Right cardiac atrium (tissue), 5 donors: Measurements from ENCODE around the gene AKAP5. TPM values are rescaled to one million over a fixed set of nuclear protein-coding genes. Genes with fewer than 3 reads are reported as not detected.
A peak's percentile ranks its signal among the peaks of the same experiment; 100 is the strongest.

ENCODE experiments used
- ATAC-seq, 2 donors: fragments of 200-7000 bp; cut with Tn5 transposase; one replicate each; pipeline versions ENCODE4 v1.8.0 to v1.9.1; 2020; ENCODE audit warnings: moderate library complexity in 2 of 2, mild to moderate bottlenecking in 1 of 2
- DNase-seq, 3 donors: peaks; one replicate each; pipeline ENCODE4 v3.0.0-alpha.2; 2020
- H3K27ac ChIP-seq: one replicate; pipeline ENCODE4 v1.5.1; 2013; ENCODE audit warnings: mild to moderate bottlenecking, low read length, control low read depth, moderate library complexity
- H3K27me3 ChIP-seq: one replicate; pipeline ENCODE4 v1.6.1; 2013; ENCODE audit not compliant: control insufficient read depth, insufficient read depth
- H3K4me1 ChIP-seq: one replicate; pipeline ENCODE4 v1.6.1; 2013; ENCODE audit warnings: low read length; ENCODE audit not compliant: control insufficient read depth, insufficient read depth
- H3K4me3 ChIP-seq: one replicate; pipeline ENCODE4 v1.5.1; 2013; ENCODE audit warnings: low read length, control low read depth
- H3K9me3 ChIP-seq: one replicate; pipeline ENCODE4 v1.6.1; 2013; ENCODE audit warnings: low read length; ENCODE audit not compliant: control insufficient read depth
- WGBS: extraction: QIAGEN DNeasy Blood & Tissue Kit; methylation state at CpG from one replicate; pipeline ENCODE4 v1.1.7; 2013; 5-methylcytosine and 5-hydroxymethylcytosine counted together
- intact Hi-C, 4 donors: fragments of 100-400 bp; cut with DNase I; formaldehyde crosslinking; loops; one replicate each; pipeline versions ENCODE4 v1.11.0 to v1.14.0; 2022 to 2023
- polyA plus RNA-seq: library from polyadenylated mRNA; stranded (reverse); fragments of 200-250 nt; gene quantifications from one replicate; pipeline ENCODE4 v1.2.3, GENCODE V29; 2013
- total RNA-seq, 4 donors: library from RNA; stranded (reverse); fragmentation: NEBNext Ultra II Directional; extraction: Animal tissue kit (Norgen Biotek cat#: 25700); gene quantifications; one replicate each; pipeline ENCODE4 v1.2.1, GENCODE V29; 2021
- donor health status: healthy with polysubstance abuse.
- donor health status: DM: no; HTN: yes; CAD: no.
- donor health status: DM: no; HTN: no; CAD: no.
- donor health status: DM: no; HTN: yes; CAD: no; lungs with severe emphysema.
- donor health status: DM: yes; HTN: yes; CAD: no.

AKAP5 gene
- total and polyA plus RNA-seq, 5 donors = 0.09 to 0.24 (median 0.22) TPM

DNA sequence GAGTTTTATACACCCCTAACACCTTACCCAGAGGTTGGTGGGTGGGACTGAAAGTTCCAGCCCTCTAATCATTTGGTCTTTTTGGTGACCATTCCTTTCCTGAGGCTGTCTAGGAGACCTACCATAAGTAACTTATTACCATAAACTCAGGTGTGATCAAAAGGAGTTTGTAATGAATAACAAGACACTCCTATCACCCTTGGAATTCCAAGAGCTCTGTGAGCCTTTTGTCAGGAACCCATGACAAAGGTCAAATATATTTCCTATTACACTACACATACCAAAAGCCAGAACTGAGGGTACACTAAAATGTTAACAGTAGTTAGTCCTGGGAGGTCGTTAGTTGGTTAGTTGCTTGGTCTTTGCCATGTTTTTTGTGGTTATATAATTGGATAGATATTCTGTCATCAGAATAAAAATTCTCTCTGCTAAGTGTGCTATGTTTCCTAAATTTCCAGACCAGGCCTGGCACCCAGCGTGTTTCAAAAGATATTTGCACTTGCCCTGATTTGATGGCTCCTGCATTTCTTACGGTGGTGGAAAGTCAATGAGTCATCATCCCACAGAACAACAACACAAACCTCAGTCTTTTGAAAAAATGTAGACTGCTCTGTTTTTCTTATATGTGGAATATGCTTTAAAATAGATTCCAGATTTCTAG is 27.0 kb upstream of the AKAP5 start:
- no peaks in the 10 kb centered on the region for H3K27me3 ChIP-seq
- 73% methylated on average over 3 of the region's 3 CpGs for WGBS
- no peak for DNase-seq
- H3K4me3 ChIP-seq = no peak overlapping the region
- H3K4me1 ChIP-seq = peaks cover 2% of the 10 kb centered on the region
- no peaks in the 10 kb centered on the region for H3K9me3 ChIP-seq
- no peak overlapping the region for H3K27ac ChIP-seq
- intact Hi-C loops = no loop called here
- no peak for ATAC-seq

DNA sequence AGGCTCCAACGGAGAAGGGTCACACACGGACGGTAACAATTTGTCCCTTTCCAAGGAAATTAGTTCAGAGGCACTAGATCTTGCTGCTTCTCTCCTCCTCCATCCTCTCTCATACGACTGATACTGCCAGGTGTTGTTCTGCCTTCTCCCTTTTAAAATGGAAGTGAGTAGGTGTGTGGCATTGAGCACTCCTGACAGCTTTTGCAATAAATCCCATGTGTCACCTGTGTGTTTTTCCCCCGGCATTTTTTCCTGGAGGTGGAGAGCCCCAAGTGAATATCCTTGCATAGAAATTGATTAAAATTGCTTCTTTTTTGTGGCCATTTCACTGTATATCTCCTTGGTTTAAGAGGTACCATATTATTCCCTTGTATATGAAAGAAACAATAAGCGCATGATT is 26.2 kb upstream of the AKAP5 start:
- intact Hi-C loops = no loop called here
- DNase-seq = no peak
- no peak overlapping the region for H3K4me3 ChIP-seq
- no peak overlapping the region for H3K27ac ChIP-seq
- H3K9me3 ChIP-seq = no peaks in the 10 kb centered on the region
- H3K27me3 ChIP-seq = no peaks in the 10 kb centered on the region
- ATAC-seq = no peak
- WGBS = 91% methylated on average over 6 of the region's 6 CpGs
- H3K4me1 ChIP-seq = peaks cover 2% of the 10 kb centered on the region

DNA sequence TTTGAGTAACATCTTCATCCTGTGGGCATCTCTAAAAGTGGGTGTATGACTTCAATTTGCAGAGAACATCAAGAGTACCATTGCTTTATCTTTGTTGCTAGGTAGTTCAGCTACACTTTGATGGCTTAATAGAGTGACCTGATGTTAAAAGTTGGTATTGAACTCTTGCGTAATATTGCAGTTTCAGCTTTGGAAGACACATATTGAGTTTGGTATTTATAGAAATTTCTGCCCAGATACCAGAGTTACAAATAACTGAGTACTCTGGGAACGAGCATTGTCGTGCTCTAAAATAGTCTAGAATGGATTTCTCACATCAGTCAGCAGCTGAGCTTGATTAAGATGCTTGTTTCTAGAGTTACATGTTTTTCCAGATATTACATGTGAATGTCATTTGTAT is 24.8 kb upstream of the AKAP5 start:
- ATAC-seq (no peak), DNase-seq (no peak)
- Histone ChIP-seq H3K4me3 (no peak overlapping the region), H3K4me1 (peaks cover 2% of the 10 kb centered on the region), H3K27ac (no peak overlapping the region), H3K27me3 (no peaks in the 10 kb centered on the region), H3K9me3 (no peaks in the 10 kb centered on the region)
- WGBS = 86% methylated on average over 3 of the region's 3 CpGs
- intact Hi-C loops = no loop called here

DNA sequence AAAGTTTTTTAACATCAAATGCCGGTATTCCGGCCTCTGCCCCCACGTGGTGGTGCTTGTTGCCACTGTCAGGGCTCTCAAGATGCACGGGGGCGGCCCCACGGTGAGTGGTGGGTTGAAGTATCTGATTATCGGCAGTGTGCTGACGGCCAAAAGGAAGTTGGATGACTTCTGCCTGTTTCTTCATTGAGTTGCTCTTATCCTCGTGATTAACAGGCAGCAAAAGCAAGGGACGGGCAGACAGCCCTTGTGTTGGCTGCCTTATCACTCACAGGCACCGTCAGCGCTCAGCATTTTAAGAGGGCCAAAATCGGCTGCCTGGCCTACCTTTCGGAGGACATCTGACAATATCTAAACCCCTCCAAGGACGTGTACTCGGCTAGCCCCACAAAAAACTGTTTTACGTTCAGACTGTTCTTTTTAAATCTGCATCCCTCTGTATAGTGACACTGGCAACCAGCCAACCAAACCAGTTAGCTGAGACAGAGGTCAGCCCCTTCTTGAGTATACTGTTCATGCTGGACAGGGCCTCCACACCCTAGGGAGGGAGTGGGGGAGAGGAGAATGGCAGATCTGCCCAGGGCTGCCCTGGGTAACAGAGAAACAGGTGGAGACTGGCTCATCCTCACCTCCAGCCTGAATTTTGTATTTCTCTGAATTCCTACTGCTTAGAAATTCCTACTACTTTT is 22.9 kb upstream of the AKAP5 start:
- peaks cover 2% of the 10 kb centered on the region for H3K4me1 ChIP-seq
- intact Hi-C loops = no loop called here
- no peaks in the 10 kb centered on the region for H3K27me3 ChIP-seq
- H3K27ac ChIP-seq = peak overlapping the region; percentile 86
- WGBS = 33% methylated on average over 17 of the region's 17 CpGs
- ATAC-seq (peak; percentile 85 to 88), DNase-seq (peak; percentile 31 to 75 (median 69))
- H3K4me3 ChIP-seq = no peak overlapping the region
- H3K9me3 ChIP-seq = no peaks in the 10 kb centered on the region

DNA sequence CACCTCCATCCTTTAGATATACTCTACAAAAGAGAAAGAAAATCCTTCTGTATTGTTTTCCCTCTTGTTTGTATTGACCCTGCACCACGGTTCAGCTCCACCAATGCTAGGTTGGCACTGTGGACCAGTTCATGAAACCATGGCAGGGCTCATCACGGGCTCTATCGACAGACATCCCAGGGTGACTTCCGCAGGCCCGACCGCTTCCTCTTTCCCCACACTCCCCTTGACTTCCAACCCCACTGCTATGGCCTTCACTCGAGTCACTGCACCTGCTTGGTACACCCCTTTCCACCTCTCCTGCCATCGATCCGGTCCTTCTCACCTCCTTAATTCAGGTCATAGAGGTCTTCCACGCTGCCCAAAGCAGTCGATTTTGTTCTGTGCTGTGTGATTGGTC is 21.2 kb upstream of the AKAP5 start:
- Histone ChIP-seq H3K4me1 (peaks cover 2% of the 10 kb centered on the region), H3K9me3 (no peaks in the 10 kb centered on the region), H3K27ac (no peak overlapping the region), H3K4me3 (no peak overlapping the region), H3K27me3 (no peaks in the 10 kb centered on the region)
- 96% methylated on average over 11 of the region's 11 CpGs for WGBS
- intact Hi-C loops = no loop called here
- DNase-seq = no peak
- no peak for ATAC-seq

DNA sequence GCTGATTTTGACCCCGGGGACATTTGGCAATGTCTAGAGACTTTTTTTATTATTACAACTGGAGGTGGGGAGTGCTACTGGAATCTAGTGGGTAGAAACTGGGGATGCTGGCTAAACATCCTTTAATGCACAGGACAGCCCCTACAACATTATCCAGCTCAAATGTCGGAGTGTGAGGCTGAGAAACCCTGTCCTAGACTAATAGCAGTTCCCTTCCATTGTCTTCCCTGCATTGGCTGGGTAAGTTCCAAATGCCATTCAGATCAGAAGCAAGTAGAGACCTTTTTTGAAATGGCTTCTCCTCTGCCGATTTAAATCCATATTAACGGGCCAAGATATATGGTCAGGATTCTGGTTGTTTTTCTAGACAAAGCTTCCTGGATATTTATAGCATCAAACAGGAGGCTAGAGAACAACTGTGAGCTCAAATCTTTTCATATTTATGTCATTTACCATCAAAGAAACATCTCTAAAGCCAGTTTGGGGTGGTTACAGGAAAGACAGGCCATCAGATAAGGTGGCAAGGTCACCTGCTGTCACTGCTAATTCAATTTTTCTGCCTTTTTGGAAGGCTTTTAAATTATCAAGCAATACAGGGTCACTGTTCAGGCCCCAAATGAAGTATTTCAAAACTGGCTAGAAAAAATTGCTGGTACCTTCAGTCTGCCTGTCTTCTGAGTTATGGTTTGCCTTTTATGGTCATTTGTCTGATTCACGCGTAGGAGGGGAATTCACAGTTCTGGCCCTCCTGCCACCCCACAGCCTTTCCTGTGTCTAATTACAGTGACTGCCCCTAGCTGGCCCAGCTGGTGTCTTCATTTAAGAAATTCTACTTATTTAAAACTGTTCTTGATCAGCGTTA is 20.1 kb upstream of the AKAP5 start:
- DNase-seq (no peak), ATAC-seq (no peak)
- intact Hi-C loops = no loop called here
- Histone ChIP-seq H3K27me3 (no peaks in the 10 kb centered on the region), H3K4me3 (no peak overlapping the region), H3K27ac (no peak overlapping the region), H3K9me3 (no peaks in the 10 kb centered on the region), H3K4me1 (peaks cover 2% of the 10 kb centered on the region)
- 70% methylated on average over 7 of the region's 7 CpGs for WGBS

DNA sequence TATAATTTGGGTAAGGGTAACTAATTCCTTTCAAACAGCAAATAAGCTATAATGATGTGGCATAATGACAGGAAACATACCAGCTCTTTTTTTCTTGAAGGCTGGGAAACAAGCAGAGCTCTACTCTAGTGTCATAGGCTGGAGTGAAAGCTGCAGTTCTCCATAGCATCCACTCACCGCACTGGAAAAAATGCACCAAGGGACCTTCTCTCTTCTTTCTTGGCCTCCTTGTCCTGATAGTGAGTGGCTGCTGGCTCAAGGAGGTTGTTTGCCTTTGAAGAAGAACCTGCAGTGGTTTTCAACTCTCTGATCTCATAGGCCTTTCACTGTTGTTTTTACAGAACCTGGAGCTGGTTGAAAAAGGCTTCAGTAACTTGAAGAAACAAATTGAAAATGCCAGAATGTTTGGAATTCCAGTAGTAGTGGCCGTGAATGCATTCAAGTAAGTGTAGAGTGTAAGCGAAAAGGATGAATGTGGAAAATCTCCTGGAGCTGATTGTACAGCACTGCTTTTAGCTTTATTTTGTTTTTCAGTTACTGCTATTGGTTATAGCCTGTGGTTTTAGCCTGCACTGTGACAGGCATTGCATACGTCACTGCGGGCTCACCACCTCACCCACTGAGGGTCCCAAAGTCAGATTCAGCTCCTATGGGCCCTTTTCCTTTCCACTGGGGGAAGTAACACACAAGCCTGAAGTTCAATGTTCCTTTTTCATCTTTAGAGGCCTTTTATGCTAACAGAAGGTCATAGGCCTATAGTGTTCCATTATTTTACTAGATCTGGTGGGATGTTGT is 17.2 kb upstream of the AKAP5 start:
- 88% methylated on average over 5 of the region's 5 CpGs for WGBS
- no peaks in the 10 kb centered on the region for H3K9me3 ChIP-seq
- no peaks in the 10 kb centered on the region for H3K27me3 ChIP-seq
- H3K4me3 ChIP-seq = no peak overlapping the region
- no peak for ATAC-seq
- H3K27ac ChIP-seq = no peak overlapping the region
- DNase-seq = no peak
- no peaks in the 10 kb centered on the region for H3K4me1 ChIP-seq
- intact Hi-C loops = no loop called here

DNA sequence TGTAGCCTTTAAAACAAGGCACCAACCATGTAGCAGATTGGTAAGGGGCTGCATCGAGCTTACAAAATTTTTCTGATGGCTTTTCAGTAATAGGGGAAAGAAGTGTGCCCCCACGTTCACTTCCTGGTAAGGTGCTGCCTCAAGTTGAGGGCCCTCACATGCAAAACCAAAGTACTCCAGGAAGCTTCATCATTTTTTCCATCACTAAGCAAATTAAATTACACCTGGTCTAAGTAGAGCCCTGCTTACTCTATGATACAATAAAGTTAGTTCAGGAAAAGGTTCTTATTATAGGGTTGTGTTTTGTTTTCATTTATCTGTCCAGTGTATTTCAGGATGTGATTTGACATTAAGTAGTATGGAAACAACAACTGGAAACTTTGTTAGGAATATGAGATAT is 15.0 kb upstream of the AKAP5 start:
- DNase-seq = no peak
- Histone ChIP-seq H3K4me1 (no peaks in the 10 kb centered on the region), H3K27me3 (no peaks in the 10 kb centered on the region), H3K9me3 (no peaks in the 10 kb centered on the region), H3K27ac (no peak overlapping the region), H3K4me3 (no peak overlapping the region)
- intact Hi-C loops = no loop called here
- 92% methylated on average over 2 of the region's 2 CpGs for WGBS
- no peak for ATAC-seq

DNA sequence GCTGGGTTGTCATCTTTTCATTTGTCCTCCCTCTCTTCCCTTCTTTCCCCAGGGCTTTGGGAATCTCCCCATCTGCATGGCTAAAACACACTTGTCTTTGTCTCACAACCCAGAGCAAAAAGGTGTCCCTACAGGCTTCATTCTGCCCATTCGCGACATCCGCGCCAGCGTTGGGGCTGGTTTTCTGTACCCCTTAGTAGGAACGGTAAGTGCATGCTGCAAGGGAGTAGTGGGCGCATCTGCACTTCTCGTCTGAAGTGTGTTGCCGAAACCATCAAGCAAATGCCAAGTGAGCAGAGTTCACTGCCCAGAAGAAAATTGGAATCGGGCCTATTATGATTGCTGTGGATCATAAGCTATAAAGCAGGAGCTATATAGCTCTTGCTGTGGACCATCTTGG is 10.6 kb upstream of the AKAP5 start:
- Histone ChIP-seq H3K27ac (no peak overlapping the region), H3K4me1 (no peaks in the 10 kb centered on the region), H3K4me3 (no peak overlapping the region), H3K27me3 (no peaks in the 10 kb centered on the region), H3K9me3 (no peaks in the 10 kb centered on the region)
- no peak for DNase-seq
- no peak for ATAC-seq
- 95% methylated on average over 10 of the region's 10 CpGs for WGBS
- intact Hi-C loops = no loop called here

DNA sequence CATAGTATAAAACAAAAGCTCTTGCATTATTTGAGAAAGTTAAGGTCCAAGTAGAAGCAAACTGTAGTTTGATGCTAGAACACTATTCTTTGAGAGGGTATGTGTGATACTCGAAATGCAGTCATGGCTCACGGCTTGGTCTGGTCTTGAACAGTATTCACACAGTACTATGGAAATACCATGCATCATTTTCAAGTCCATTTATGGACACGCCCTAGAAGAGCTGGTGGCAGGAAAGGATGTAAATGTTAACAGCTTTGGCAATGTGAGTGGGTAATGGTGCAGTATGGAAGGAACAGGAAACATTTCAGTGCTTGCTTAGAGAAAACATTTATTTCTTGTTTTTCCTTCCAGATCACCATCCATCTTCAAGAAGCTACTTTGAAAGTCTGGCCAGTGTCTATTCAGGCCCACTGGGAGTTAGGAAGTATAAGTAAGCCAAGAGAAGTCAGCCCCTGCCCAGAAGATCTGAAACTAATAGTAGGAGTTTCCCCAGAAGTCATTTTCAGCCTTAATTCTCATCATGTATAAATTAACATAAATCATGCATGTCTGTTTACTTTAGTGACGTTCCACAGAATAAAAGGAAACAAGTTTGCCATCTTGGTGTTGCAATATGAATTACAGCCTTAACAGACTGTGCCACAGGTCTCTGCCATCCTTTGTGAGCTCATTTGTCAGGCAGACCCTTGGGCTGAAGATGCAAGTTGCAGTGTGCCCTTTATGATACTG is 5.7 kb upstream of the AKAP5 start:
- no peak for ATAC-seq
- no peak overlapping the region for H3K4me3 ChIP-seq
- WGBS = 85% methylated on average over 4 of the region's 4 CpGs
- H3K4me1 ChIP-seq = no peaks in the 10 kb centered on the region
- no peak for DNase-seq
- no peak overlapping the region for H3K27ac ChIP-seq
- no peaks in the 10 kb centered on the region for H3K9me3 ChIP-seq
- H3K27me3 ChIP-seq = no peaks in the 10 kb centered on the region
- intact Hi-C loops = no loop called here
